ES-I3 (cell line): ENCODE results near the gene DNPEP.

Experiments
- H3K36me3 ChIP-seq: 2 replicates; pipeline ENCODE4 v1.6.1; 2013; ENCODE audit warnings: mild to moderate bottlenecking, low read length, control low read depth, moderate library complexity; ENCODE audit not compliant: insufficient read depth
- H3K4me1 ChIP-seq: 2 replicates; pipeline ENCODE4 v1.6.1; 2013; ENCODE audit warnings: mild to moderate bottlenecking, control low read depth, low read length; ENCODE audit not compliant: insufficient read depth
- H3K9ac ChIP-seq: 2 replicates; pipeline ENCODE4 v1.6.1; 2013; ENCODE audit warnings: low read depth, mild to moderate bottlenecking, low read length, moderate library complexity
- H3K9me3 ChIP-seq: 2 replicates; pipeline ENCODE4 v1.6.1; 2013; ENCODE audit warnings: mild to moderate bottlenecking, low read length, moderate library complexity; ENCODE audit not compliant: control insufficient read depth, insufficient read depth

Gene DNPEP

DNA sequence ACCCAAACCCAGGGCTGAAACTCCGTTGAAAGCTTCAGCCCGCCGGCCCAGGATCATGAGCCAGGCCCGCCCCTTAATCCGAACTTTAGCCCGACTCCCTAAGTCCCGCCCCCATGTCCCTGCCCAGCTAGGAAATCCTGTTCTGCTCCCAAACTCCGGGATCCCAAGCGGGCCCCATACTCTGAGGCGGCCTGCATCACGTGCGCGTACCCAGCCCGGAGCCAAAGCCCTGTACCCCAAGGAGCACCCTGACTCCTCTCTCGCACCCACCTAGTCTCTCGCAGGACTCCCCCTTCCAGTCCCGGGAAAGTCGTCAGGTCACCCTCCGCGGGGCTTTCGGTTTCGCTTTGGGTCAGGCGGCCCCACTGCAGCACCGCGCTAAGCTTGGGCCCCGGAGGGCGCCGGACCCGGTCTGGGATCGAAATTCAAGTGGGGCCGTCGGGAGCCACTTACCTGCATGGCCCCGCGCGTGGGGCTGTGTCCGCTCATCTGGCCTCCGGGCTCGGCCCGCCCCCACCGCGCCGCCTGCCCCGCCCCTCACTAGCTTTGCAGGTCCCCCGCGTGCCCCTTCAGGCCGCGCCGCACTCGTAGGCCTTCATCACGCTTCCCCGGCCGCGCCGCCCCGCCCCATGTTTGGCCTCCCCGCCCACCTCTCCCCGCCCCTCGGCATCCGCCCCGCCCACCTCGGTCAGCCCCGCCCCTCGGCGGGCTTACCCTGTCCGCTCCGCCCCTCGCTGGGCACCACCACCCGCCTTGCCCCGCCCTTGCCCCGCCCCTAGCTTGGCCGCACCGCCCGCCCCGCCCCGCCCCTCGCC is at the start of gene DNPEP:
Gene DNPEP, minus strand, starts transcription at position 607 of the 815 bp plus-strand sequence. Its CDS starts 118 bp downstream, at position 489.
- Histone ChIP-seq H3K9ac (peak within 1 kb of the TSS; percentile 76), H3K4me1 (no peaks in the 10 kb centered on the region), H3K36me3 (peaks cover 8% of the 10 kb centered on the region), H3K9me3 (no peaks in the 10 kb centered on the region)

DNA sequence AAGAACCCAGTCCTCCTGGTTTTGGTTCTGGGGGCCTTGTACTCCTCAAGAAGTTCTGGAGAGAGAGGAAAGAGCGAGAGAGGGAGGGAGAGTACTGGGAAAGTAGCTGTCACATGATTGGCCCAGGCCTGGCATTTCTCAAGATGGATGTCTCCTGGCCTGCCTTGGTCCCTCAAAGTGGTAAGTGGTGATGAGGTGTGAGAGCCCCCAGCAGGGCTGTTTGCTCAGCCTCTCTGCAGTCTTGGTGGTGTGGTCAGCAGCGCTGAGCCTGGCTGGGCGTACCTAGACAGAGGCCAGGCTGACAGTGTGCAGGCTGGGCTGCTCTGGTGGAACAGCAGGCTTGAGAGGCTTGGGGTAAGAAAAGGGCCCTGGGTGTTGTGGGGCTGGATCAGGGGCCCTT is 49.4 kb upstream of the DNPEP start:
- Histone ChIP-seq H3K4me1 (peaks cover 7% of the 10 kb centered on the region; the same call in 1 of the 2 replicates), H3K9me3 (no peaks in the 10 kb centered on the region), H3K9ac (no peak overlapping the region), H3K36me3 (no peaks in the 10 kb centered on the region)

DNA sequence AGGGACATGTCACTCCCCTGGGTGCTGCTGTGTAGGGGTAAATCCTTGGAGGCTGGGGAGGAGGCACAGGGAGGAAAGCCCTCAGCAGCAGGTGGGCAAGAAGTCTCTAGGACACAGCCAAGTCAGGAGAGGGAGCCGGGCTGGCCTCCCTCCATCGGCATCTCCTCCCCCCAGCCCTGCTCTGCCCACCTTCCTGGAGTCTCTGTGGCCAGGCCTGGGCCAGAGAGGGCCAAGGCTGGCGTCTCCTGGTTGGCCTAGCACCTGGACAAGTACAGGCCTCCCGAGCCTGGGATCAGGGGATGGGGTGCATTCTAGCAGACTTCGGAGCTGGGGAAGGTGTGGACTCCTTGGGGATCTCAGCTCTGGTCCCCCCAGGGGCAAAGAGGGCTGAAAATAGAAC is 48.8 kb upstream of the DNPEP start:
- Histone ChIP-seq H3K9me3 (no peaks in the 10 kb centered on the region), H3K4me1 (peaks cover 7% of the 10 kb centered on the region; the same call in 1 of the 2 replicates), H3K9ac (no peak overlapping the region), H3K36me3 (no peaks in the 10 kb centered on the region)

DNA sequence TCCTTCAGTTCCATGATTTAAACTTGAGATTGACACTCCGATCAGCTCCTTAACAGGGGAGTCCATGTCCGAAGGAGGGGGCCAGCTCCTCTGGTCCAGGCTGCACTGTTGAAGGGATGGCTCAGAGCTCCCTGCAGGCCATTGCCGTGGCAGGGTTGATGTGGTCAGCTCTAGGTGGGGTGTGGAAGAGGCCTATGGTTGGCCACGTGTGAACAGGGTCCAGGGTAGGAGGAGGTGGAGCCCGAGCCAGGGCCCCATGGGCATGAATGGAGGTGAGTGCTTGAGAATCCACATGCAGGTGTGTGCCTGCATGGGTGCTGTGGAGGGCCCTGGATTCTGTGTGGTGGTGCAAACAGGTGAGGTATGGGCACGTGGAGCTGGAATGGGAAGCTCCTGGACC is 48.0 kb upstream of the DNPEP start:
- Histone ChIP-seq H3K36me3 (no peaks in the 10 kb centered on the region), H3K4me1 (peaks cover 3% of the 10 kb centered on the region; the same call in 1 of the 2 replicates), H3K9me3 (no peaks in the 10 kb centered on the region), H3K9ac (peak overlapping the region; percentile 60; the same call in 1 of the 2 replicates)

DNA sequence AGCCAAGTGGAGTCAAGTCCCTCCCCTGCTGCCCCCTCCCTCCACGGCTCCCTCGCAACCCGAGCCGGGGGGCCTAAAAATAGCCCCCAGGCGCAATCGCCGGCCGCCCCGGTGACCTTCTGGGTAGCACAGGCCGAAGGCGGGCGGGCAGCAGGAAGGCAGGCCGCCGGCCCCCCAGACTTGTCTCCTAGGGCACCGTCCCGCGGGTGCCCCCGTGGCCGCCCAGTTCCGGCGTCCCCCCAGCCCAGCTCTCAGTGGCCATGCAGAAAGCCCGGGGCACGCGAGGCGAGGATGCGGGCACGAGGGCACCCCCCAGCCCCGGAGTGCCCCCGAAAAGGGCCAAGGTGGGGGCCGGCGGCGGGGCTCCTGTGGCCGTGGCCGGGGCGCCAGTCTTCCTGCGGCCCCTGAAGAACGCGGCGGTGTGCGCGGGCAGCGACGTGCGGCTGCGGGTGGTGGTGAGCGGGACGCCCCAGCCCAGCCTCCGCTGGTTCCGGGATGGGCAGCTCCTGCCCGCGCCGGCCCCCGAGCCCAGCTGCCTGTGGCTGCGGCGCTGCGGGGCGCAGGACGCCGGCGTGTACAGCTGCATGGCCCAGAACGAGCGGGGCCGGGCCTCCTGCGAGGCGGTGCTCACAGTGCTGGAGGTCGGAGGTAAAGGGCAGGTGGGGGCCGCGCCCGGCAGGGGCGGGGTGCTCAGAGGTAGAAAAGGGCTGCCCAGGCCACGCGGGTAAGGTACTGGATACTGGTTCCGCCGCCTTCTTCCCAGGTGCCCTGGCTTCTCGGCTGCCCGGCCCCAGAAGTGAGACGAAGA is 47.2 kb upstream of the DNPEP start, which contains the start of gene SPEG:
Gene SPEG, plus strand, starts transcription at position 126 of the 808 bp plus-strand sequence. Its CDS starts 135 bp downstream, at position 261.
- H3K9ac ChIP-seq, result peak within 1 kb of the TSS; percentile 60
- H3K36me3 ChIP-seq, result no peaks in the 10 kb centered on the region
- H3K4me1 ChIP-seq, result peaks cover 3% of the 10 kb centered on the region; the same call in 1 of the 2 replicates
- H3K9me3 ChIP-seq, result no peaks in the 10 kb centered on the region

DNA sequence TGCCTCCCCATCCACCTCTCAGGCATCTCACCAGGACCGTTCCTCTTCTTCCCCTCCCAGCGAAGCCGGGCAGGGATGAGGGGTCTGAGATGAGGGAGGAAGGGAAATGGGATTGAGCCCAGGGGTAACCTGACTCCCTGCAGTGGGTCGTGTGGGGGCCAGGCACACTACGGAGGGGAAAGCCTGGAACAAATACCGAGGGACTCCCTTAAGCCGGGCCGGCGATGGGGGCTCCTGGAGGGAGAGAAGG is 46.7 kb upstream of the DNPEP start:
- no peaks in the 10 kb centered on the region for H3K36me3 ChIP-seq
- peak overlapping the region; percentile 60 for H3K9ac ChIP-seq
- no peaks in the 10 kb centered on the region for H3K9me3 ChIP-seq
- H3K4me1 ChIP-seq, result peaks cover 3% of the 10 kb centered on the region; the same call in 1 of the 2 replicates

DNA sequence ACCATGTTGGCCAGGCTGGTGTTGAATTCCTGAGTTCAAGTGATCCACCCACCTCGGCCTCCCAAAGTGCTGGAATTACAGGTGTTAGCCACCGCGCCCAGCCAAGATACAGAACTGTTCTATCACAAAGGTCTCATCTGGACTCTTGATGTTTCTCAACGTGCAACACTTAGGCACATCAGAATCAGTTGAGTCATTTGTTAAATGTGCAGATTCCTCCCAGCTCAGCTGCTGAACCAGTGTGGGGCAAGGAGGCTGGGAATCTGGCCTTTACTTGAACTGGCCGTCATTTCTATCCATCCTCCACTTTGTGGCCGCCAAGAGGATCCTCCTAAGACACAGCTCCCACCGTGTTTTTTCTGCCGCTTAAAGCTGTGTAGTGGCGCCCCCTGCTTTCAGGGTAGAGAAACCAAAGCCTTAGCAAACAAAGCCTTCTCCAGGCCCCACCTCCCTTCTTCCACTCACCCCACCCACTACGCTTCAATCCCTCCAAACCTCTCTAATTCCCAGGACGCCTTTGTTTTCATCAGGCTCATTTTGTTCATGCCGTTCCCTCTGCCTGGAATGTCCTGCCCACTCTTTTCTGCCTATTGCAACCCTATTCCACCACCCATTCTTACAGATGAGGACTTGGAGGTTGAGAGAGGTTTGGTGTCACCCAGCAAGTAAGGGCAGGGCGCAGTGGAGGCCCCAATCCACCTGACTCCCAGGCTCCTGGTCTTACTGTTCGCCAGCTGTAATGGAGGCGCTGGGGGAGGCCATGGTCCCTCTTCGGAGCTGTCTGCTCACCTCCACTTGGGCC is 46.2 kb upstream of the DNPEP start:
- no peaks in the 10 kb centered on the region for H3K36me3 ChIP-seq
- peaks cover 7% of the 10 kb centered on the region; the same call in 1 of the 2 replicates for H3K4me1 ChIP-seq
- H3K9me3 ChIP-seq, result no peaks in the 10 kb centered on the region
- peak overlapping the region; percentile 60 for H3K9ac ChIP-seq

DNA sequence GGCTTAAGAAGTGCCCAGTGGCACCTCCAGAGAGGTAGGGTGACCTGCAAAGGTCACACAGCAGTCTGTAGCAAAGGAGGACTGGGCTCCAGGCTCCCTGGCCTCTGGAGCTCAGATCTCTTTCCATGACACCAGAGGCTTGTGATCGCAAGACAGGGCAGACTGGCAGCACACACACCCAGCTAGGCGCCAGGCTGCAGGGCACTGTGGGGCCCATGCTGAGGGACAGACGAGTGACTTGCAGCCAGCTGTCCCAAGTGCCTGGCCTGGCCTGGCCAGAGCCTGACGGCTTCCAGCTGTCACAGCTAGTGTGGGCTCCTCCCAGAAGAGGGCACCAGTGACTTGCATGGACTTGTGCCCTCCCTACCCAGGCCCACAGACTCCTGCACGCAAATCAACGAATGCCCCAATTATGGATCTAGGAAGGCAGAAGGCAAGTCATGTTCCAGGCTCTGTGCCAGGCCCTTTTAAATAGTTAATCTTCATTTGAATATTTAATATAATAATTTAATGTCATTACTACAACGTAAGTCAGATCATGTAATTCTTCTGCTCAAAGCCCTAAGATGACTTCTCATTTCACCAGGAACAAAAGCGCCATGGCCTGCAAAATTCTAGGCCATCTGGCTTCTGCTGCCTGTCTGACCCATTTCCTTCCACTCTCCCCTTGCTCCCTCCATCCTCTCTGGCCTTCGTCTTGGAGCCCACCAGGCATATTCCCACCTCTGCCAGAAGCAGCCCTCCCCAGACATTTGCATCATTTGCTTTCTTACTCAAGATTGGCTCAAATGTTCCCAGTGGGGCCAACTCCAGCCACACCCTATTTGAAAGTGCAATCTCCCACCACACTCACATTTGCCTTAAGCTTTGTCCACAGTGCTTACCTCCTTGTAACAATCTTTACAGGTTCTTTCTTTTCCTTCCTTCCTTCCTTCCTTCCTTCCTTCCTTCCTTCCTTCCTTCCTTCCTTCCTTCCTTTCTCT is 43.2 kb upstream of the DNPEP start:
- Histone ChIP-seq H3K9me3 (no peaks in the 10 kb centered on the region), H3K4me1 (peaks cover 7% of the 10 kb centered on the region; the same call in 1 of the 2 replicates), H3K36me3 (no peaks in the 10 kb centered on the region), H3K9ac (no peak overlapping the region)

DNA sequence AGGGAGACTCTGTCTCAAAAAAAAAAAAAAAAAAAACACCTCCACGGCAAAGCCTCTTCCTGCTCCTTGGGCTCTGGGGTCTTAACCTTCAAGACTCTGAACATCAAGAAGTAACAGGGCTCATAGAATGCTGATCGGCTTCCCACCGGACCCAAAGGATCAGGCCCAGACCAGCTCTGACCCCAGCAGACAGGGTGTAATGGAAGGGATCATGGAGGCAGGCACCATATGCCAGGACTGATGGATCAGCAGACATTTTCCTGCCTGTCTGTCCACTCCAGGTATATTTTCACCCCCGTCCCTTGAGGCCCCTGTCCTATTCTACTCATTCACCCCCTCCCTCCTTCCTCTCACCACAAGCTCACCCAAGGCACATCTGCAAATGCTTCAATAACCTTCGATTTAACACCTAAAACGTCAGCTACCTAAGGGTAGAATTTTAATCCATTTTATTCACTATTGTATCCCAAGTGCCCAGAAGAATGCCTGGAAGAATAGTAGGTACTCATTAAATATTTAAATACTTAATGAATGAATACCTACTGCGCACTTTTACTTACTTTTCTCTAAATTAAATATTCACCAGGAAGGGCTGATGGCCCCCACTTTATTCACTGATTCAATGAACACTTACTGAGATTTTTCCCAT is 42.4 kb upstream of the DNPEP start:
- no peak overlapping the region for H3K9ac ChIP-seq
- H3K9me3 ChIP-seq, result no peaks in the 10 kb centered on the region
- no peaks in the 10 kb centered on the region for H3K36me3 ChIP-seq
- peaks cover 7% of the 10 kb centered on the region; the same call in 1 of the 2 replicates for H3K4me1 ChIP-seq

DNA sequence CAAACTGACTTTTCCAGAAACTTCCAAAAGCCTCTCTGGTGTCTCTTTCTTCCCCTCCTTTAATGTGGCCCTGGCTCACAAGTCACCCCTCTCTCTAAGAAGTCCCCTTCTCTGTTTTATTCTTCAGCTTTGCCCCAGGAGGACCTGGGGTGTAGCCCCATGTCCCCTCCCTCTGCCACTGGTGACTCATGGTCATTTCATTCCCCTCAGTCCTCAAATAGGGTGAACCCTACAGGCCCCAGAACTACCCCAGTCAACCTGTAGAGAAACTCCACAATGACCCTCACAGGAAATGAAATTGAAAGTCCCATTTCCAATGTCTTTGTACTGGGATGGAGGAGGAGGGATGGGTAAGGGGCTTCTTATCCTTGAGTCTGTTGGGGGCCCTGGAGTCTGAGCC is 40.8 kb upstream of the DNPEP start:
- H3K9ac ChIP-seq, result no peak overlapping the region
- peaks cover 4% of the 10 kb centered on the region; the same call in 1 of the 2 replicates for H3K4me1 ChIP-seq
- H3K36me3 ChIP-seq, result no peaks in the 10 kb centered on the region
- H3K9me3 ChIP-seq, result no peaks in the 10 kb centered on the region

DNA sequence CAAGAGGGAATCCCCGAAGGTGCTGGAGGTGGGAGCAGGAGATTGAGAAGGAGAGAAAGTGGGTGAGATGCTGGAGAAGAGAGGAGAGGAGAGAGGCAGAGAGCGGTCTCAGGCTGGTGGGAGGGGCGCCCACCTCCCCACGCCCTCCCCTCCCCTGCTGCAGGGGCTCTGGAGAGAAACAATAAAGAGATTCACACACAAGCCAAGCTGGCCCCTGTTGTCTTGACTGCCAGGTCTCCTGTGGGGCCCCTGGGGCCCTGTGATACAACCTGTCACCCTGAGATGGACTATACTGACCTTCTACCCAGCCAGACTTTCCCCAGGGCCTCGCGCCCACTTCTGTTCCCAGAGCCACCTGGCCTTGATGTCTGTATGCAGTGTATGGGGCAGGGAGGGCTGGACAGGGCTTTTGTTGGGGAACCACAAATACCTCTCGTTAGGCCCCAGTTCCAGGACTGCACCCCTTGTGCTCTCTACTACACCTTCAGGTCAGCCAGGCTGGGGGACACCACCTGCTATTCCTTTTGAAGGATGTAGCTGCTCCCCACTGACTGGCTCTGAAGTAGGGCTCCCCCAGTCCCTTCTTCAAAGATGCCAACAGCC is 38.9 kb upstream of the DNPEP start:
- Histone ChIP-seq H3K9ac (no peak overlapping the region), H3K36me3 (no peaks in the 10 kb centered on the region), H3K9me3 (no peaks in the 10 kb centered on the region), H3K4me1 (peaks cover 4% of the 10 kb centered on the region; the same call in 1 of the 2 replicates)

DNA sequence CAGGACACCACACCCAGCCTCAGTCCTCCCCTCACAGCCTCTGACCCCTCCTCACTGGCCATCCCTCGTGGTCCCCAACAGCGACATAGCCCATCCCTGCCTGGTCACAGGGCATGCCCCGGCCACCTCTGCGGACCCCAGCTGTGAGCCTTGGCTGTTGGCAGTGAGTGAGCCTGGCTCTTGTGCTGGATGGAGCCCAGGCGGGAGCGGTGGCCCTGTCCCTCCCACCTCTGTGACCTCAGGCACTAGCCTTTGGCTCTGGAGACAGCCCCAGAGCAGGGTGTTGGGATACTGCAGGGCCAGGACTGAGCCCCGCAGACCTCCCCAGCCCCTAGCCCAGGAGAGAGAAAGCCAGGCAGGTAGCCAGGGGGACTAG is 38.3 kb upstream of the DNPEP start:
- Histone ChIP-seq H3K9me3 (no peaks in the 10 kb centered on the region), H3K9ac (no peak overlapping the region), H3K4me1 (peaks cover 4% of the 10 kb centered on the region; the same call in 1 of the 2 replicates), H3K36me3 (no peaks in the 10 kb centered on the region)
